Duodenal mucosa (tissue), 2 donors: ENCODE results near the gene STARD9.
"Not testable (repeated sequence)": the region's sequence is repeated elsewhere in the genome, so short reads cannot be mapped to it uniquely, and the experiment has no call there.

Source experiments
- H3K27ac ChIP-seq: one replicate; pipeline ENCODE4 v1.7.0; 2013; ENCODE audit warnings: low read depth, low read length
- H3K27me3 ChIP-seq, 2 donors: one replicate each; pipeline ENCODE4 v1.7.0; 2013; ENCODE audit warnings: low read length in 2 of 2, control low read depth in 1 of 2; ENCODE audit not compliant: insufficient read depth in 2 of 2, control insufficient read depth in 1 of 2
- H3K36me3 ChIP-seq, 2 donors: one replicate each; pipeline ENCODE4 v1.7.0; 2013; ENCODE audit warnings: low read length in 2 of 2, control low read depth in 1 of 2; ENCODE audit not compliant: insufficient read depth in 2 of 2, control insufficient read depth in 1 of 2
- H3K4me1 ChIP-seq, 2 donors: one replicate each; pipeline ENCODE4 v1.7.0; 2013; ENCODE audit warnings: low read length in 2 of 2, control low read depth in 1 of 2; ENCODE audit not compliant: insufficient read depth in 2 of 2, control insufficient read depth in 1 of 2
- H3K4me3 ChIP-seq, 2 donors: one replicate each; pipeline ENCODE4 v1.7.0; 2013; ENCODE audit warnings: low read length in 2 of 2, low read depth in 1 of 2
- H3K9ac ChIP-seq, 2 donors: one replicate each; pipeline ENCODE4 v1.7.0; 2013; ENCODE audit warnings: low read length in 2 of 2, low read depth in 1 of 2
- H3K9me3 ChIP-seq, 2 donors: one replicate each; pipeline ENCODE4 v1.7.0; 2013; ENCODE audit warnings: low read length in 2 of 2, control low read depth in 1 of 2; ENCODE audit not compliant: control insufficient read depth in 1 of 2

The STARD9 gene

GRCh38 chr15:42556550-42557207, 18.7 kb upstream of the STARD9 start:
- not testable (repeated sequence) for H3K4me3 ChIP-seq, H3K27ac ChIP-seq, H3K9me3 ChIP-seq, H3K9ac ChIP-seq, H3K4me1 ChIP-seq, H3K27me3 ChIP-seq
- H3K36me3 ChIP-seq, result peaks cover 12 to 28% of the 10 kb centered on the region in 2 donors

GRCh38 chr15:42558739-42559138, 16.7 kb upstream of the STARD9 start:
- H3K4me3 ChIP-seq, result no peak overlapping the region
- H3K36me3 ChIP-seq, result peaks cover 18 to 43% of the 10 kb centered on the region in 2 donors
- no peaks in the 10 kb centered on the region for H3K4me1 ChIP-seq
- no peak overlapping the region for H3K9ac ChIP-seq
- H3K27ac ChIP-seq, result no peak overlapping the region
- H3K9me3 ChIP-seq, result no peaks in the 10 kb centered on the region
- H3K27me3 ChIP-seq, result no peaks in the 10 kb centered on the region

DNA sequence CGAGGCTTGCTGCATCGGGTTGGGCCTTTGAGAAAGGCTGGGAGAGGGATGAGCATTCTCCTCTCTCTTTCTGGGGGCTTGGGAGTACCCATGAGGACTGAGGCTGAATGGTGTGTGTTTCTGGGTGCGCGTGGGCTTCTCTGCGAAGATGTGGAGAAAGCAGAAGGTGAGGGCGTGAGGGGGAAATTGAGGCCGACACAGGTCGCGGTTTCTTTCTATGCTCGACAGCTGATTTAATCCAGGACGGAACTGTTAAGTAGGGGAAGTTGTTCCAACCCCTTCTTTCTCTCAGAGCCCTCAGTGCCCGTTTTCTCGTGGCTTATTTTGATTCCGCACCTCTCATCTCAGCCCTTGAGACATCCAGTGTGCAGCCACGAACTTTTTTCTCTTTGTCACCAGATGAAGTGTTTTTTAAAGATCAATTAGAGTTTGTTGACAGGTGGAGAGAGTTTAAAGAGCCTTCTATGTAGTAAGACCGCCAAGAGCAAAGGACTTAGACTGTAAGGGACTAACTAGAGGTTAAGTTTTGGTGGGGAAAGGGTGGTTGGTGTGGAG, 711 bp downstream of the STARD9 start:
- H3K9ac ChIP-seq, result peak overlapping the region; percentile 65 to 68
- no peaks in the 10 kb centered on the region for H3K36me3 ChIP-seq
- peaks cover 5 to 13% of the 10 kb centered on the region in 2 donors for H3K27me3 ChIP-seq
- H3K27ac ChIP-seq, result peak overlapping the region; percentile 48
- H3K9me3 ChIP-seq, result no peaks in the 10 kb centered on the region
- peaks cover 14% of the 10 kb centered on the region in 2 donors for H3K4me1 ChIP-seq
- peak overlapping the region; percentile 71 to 74 for H3K4me3 ChIP-seq

- no peaks in the 10 kb centered on the region for H3K36me3 ChIP-seq
- H3K4me1 ChIP-seq, result peaks cover 16 to 18% of the 10 kb centered on the region in 2 donors
- H3K4me3 ChIP-seq, result no peak overlapping the region
- no peaks in the 10 kb centered on the region for H3K9me3 ChIP-seq
- no peak overlapping the region for H3K9ac ChIP-seq
- peaks cover 5 to 13% of the 10 kb centered on the region in 2 donors for H3K27me3 ChIP-seq
- H3K27ac ChIP-seq, result no peak overlapping the region
Observed at GRCh38 chr15:42576776-42577175, 1.4 kb downstream of the STARD9 start.

DNA sequence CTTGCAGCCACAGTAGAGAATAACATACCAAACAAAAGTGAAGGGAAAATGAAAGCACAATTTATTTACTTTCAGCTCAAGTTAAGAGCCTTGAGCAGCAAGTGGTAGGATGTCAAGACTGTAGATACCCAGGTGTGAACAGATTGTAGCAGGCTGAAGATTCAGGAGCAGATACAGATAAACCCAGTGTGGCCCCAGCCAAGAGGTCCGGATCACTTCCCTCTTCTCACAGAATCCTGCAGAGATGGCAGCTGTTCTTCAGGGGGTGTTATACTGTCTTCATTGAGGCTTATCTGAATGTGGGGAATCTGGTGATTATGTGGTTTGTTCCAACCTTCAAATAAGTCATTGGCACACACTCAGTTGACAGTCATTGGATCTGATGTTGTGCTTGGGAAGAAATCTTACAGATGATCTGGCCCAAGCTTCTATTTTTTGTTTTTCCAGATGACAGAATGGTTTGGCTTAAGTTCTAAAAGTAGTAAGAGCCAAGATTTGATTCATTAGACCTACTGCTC, 2.2 kb downstream of the STARD9 start:
- Histone ChIP-seq H3K4me3 (no peak overlapping the region), H3K27me3 (peaks cover 5 to 13% of the 10 kb centered on the region in 2 donors), H3K9ac (no peak overlapping the region), H3K9me3 (no peaks in the 10 kb centered on the region), H3K4me1 (peaks cover 19 to 20% of the 10 kb centered on the region in 2 donors), H3K36me3 (no peaks in the 10 kb centered on the region), H3K27ac (no peak overlapping the region)

DNA sequence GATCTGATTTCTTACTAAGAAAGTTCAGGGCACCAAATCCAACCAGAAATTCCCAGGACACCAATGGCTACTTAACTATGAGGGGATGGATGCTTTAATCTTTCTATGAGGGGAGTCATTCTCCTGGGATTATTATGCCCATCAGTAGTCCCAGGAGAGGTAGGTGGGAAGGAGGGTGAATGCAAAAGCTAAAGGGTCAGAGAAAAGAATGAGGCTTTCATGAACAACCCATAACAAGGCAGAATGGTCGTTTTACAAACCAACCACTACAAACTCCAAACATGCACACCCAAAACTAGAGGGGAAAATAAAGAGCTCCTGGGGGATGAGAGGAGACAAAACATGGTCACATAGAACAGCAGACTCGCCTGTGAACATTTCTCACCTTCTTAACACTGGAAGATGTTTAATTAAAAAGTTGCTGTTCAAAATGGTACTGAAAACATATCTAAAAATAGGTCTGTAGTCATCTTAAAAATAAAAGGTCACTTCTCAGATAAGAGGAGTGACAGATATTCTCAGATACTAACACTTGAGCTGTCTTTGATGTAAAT, 3.7 kb downstream of the STARD9 start:
- H3K9me3 ChIP-seq, result no peaks in the 10 kb centered on the region
- no peaks in the 10 kb centered on the region for H3K36me3 ChIP-seq
- no peak overlapping the region for H3K4me3 ChIP-seq
- no peak overlapping the region for H3K9ac ChIP-seq
- H3K27ac ChIP-seq, result no peak overlapping the region
- H3K27me3 ChIP-seq, result peaks cover 5 to 13% of the 10 kb centered on the region in 2 donors
- H3K4me1 ChIP-seq, result peaks cover 19 to 20% of the 10 kb centered on the region in 2 donors

- no peak overlapping the region for H3K27ac ChIP-seq
- H3K4me3 ChIP-seq, result peak overlapping the region; percentile 36 to 67
- peaks cover 2 to 6% of the 10 kb centered on the region in 2 donors for H3K27me3 ChIP-seq
- peaks cover 9 to 10% of the 10 kb centered on the region in 2 donors for H3K4me1 ChIP-seq
- peak overlapping the region in 1 of 2 donors; percentile 57 for H3K9ac ChIP-seq
- H3K9me3 ChIP-seq, result no peaks in the 10 kb centered on the region
- H3K36me3 ChIP-seq, result no peaks in the 10 kb centered on the region
Observed at GRCh38 chr15:42581272-42581730, 5.9 kb downstream of the STARD9 start.

GRCh38 chr15:42582569-42583375, 7.4 kb downstream of the STARD9 start:
- Histone ChIP-seq H3K4me1 (peaks cover 5 to 9% of the 10 kb centered on the region in 2 donors), H3K9ac (no peak overlapping the region), H3K4me3 (no peak overlapping the region), H3K9me3 (no peaks in the 10 kb centered on the region), H3K27ac (no peak overlapping the region), H3K36me3 (no peaks in the 10 kb centered on the region), H3K27me3 (no peaks in the 10 kb centered on the region)

- Histone ChIP-seq H3K9ac (no peak overlapping the region), H3K27me3 (no peaks in the 10 kb centered on the region), H3K27ac (no peak overlapping the region), H3K4me1 (peaks cover 5 to 9% of the 10 kb centered on the region in 2 donors), H3K36me3 (no peaks in the 10 kb centered on the region), H3K4me3 (no peak overlapping the region), H3K9me3 (no peaks in the 10 kb centered on the region)
Observed at GRCh38 chr15:42584031-42584765, 8.8 kb downstream of the STARD9 start.
